NCI-H446 (cell line): ENCODE measurements around the gene POLR3A.

Source experiments
- DNase-seq, 2 experiments: peaks; one replicate each; lab custom pipeline; 2025; lab: John Stamatoyannopoulos, UW

The POLR3A gene

GRCh38 chr10:78046711-78047269 lies 17.5 kb upstream of the POLR3A start:
- DNase-seq = no peak

- no peak for DNase-seq
Observed at GRCh38 chr10:78045856-78046255, 16.5 kb upstream of the POLR3A start.

- no peak for DNase-seq
Observed at GRCh38 chr10:78045237-78045636, 15.9 kb upstream of the POLR3A start.

GRCh38 chr10:78044699-78045098 lies 15.4 kb upstream of the POLR3A start:
- DNase-seq = no peak

- no peak for DNase-seq
Observed at GRCh38 chr10:78044179-78044578, 14.9 kb upstream of the POLR3A start.

- DNase-seq = no peak
Observed at GRCh38 chr10:78042752-78043104, 13.4 kb upstream of the POLR3A start.

GRCh38 chr10:78042058-78042751 lies 12.9 kb upstream of the POLR3A start:
- no peak for DNase-seq

- no peak for DNase-seq
Observed at GRCh38 chr10:78041170-78042057, 12.1 kb upstream of the POLR3A start.

GRCh38 chr10:78039743-78040142 lies 10.4 kb upstream of the POLR3A start:
- DNase-seq = no peak

- no peak for DNase-seq
Observed at GRCh38 chr10:78038791-78039547, 9.7 kb upstream of the POLR3A start.

- no peak for DNase-seq
Observed at GRCh38 chr10:78038105-78038504, 8.8 kb upstream of the POLR3A start.

GRCh38 chr10:78035933-78036583 lies 6.7 kb upstream of the POLR3A start:
- DNase-seq = no peak

GRCh38 chr10:78035437-78035836 lies 6.1 kb upstream of the POLR3A start:
- DNase-seq = no peak

- DNase-seq = no peak
Observed at GRCh38 chr10:78035025-78035424, 5.7 kb upstream of the POLR3A start.

- DNase-seq = peak; percentile 78 to 96
Observed at GRCh38 chr10:78033637-78034470, 4.5 kb upstream of the POLR3A start, which contains the start of gene RPS24. RPS24 (plus strand) TSS chr10:78033863; CDS start chr10:78033902, 39 bp downstream.

GRCh38 chr10:78033387-78033636 lies 4.0 kb upstream of the POLR3A start:
- DNase-seq = no peak

GRCh38 chr10:78028438-78029268 lies 662 bp downstream of the POLR3A start:
- no peak for DNase-seq

- no peak for DNase-seq
Observed at GRCh38 chr10:78025685-78026364, 3.5 kb downstream of the POLR3A start.

- no peak for DNase-seq
Observed at GRCh38 chr10:78023741-78024140, 5.6 kb downstream of the POLR3A start.

- no peak for DNase-seq
Observed at GRCh38 chr10:78021201-78021600, 8.1 kb downstream of the POLR3A start.
